ENCODE data around the gene ATF6.

ATF6 gene

GRCh38 chr1:161913482-161914140 lies 147.5 kb downstream of the ATF6 start:
- no peak for DNase-seq (ENCODE audit: low spot score)
- no peak for TF ChIP-seq CTCF (IDR thresholded peaks at IDR 0.05; ENCODE audit: extremely low read depth, missing control alignments)

GRCh38 chr1:161914595-161914994 lies 148.5 kb downstream of the ATF6 start:
- no peak for DNase-seq (ENCODE audit: low spot score)
- no peak for TF ChIP-seq CTCF (IDR thresholded peaks at IDR 0.05; ENCODE audit: extremely low read depth, missing control alignments)

GRCh38 chr1:161915051-161915503 lies 149.0 kb downstream of the ATF6 start:
- TF ChIP-seq CTCF (IDR thresholded peaks at IDR 0.05; ENCODE audit: extremely low read depth, missing control alignments), result no peak
- peak; percentile 42 for DNase-seq (ENCODE audit: low spot score)

- DNase-seq (ENCODE audit: low spot score), result no peak
- no peak for TF ChIP-seq CTCF (IDR thresholded peaks at IDR 0.05; ENCODE audit: extremely low read depth, missing control alignments)
Measured at GRCh38 chr1:161915978-161916377, 149.9 kb downstream of the ATF6 start.

GRCh38 chr1:161919229-161919628 lies 153.1 kb downstream of the ATF6 start:
- no peak for TF ChIP-seq CTCF (IDR thresholded peaks at IDR 0.05; ENCODE audit: extremely low read depth, missing control alignments)
- DNase-seq (ENCODE audit: low spot score), result no peak

- DNase-seq (ENCODE audit: low spot score), result no peak
- TF ChIP-seq CTCF (IDR thresholded peaks at IDR 0.05; ENCODE audit: extremely low read depth, missing control alignments), result no peak
Measured at GRCh38 chr1:161921491-161921890, 155.4 kb downstream of the ATF6 start.

GRCh38 chr1:161921990-161922389 lies 155.9 kb downstream of the ATF6 start:
- no peak for TF ChIP-seq CTCF (IDR thresholded peaks at IDR 0.05; ENCODE audit: extremely low read depth, missing control alignments)
- no peak for DNase-seq (ENCODE audit: low spot score)

Data from GM20000 (cell line).